Measurements from ENCODE around the gene RAPGEF5. TPM values are rescaled to one million over a fixed set of nuclear protein-coding genes. Genes with fewer than 3 reads are reported as not detected.

The RAPGEF5 gene
- total RNA-seq, 5 donors from 2014 or later (not counting 1 experiment from before 2014, with no cell fraction given), result 0.12 to 2.4 (median 0.61) TPM

- CTCF ChIA-PET, result no interaction called here
- POLR2A ChIA-PET, result no interaction called here
- no peak for ATAC-seq (replicated peaks in 1 of 4)
Measured at GRCh38 chr7:22205631-22206030, 151.3 kb downstream of the RAPGEF5 start.

GRCh38 chr7:22204312-22204711 lies 152.6 kb downstream of the RAPGEF5 start:
- ATAC-seq (replicated peaks in 1 of 4), result no peak
- Mint-ChIP-seq H3K4me3 (no peak overlapping the region), H3K27me3 (peaks cover 0 to 2% of the 10 kb centered on the region in 2 donors), H3K27ac (no peak overlapping the region), H3K4me1 (no peaks in the 10 kb centered on the region), H3K36me3 (no peaks in the 10 kb centered on the region), H3K9me3 (no peaks in the 10 kb centered on the region)
- Histone ChIP-seq H3K4me1 (ENCODE audit: control insufficient read depth in 1 of 2, extremely low read depth in 1 of 2, insufficient read depth in 2 of 2, low read length in 2 of 2) (no peaks in the 10 kb centered on the region), H3K4me3 (ENCODE audit: control insufficient read depth in 1 of 2, extremely low read depth in 1 of 2, low read length in 1 of 2) (no peak overlapping the region), H3K27me3 (replicated peaks in 1 of 2; ENCODE audit: control insufficient read depth in 2 of 2, extremely low read depth in 1 of 2, insufficient read depth in 2 of 2, low read length in 1 of 2) (no peaks in the 10 kb centered on the region), H3K36me3 (ENCODE audit: control insufficient read depth in 2 of 2, extremely low read depth in 1 of 2, insufficient read depth in 1 of 2, low read length in 1 of 2) (no peaks in the 10 kb centered on the region), H3K27ac (ENCODE audit: low read length) (no peak overlapping the region), H3K9me3 (no peaks in the 10 kb centered on the region)
- WGBS (ENCODE audit: insufficient coverage), result 83% methylated on average over 3 of the region's 4 CpGs
- CTCF ChIA-PET, result no interaction called here
- DNase-seq, result no peak
- POLR2A ChIA-PET, result no interaction called here

More at GRCh38 chr7:22205631-22206030, 151.3 kb downstream of the RAPGEF5 start:
- H3K4me1 ChIP-seq (ENCODE audit: control insufficient read depth in 1 of 2, extremely low read depth in 1 of 2, insufficient read depth in 2 of 2, low read length in 2 of 2), result no peaks in the 10 kb centered on the region
- no peaks in the 10 kb centered on the region for H3K9me3 Mint-ChIP-seq
- no peak for DNase-seq
- H3K27ac ChIP-seq (ENCODE audit: low read length), result no peak overlapping the region
- H3K27me3 Mint-ChIP-seq, result peaks cover 0 to 2% of the 10 kb centered on the region in 2 donors
- no peaks in the 10 kb centered on the region for H3K36me3 Mint-ChIP-seq
- no peaks in the 10 kb centered on the region for H3K4me1 Mint-ChIP-seq
- no peak overlapping the region for H3K27ac Mint-ChIP-seq
- H3K4me3 Mint-ChIP-seq, result no peak overlapping the region
- H3K9me3 ChIP-seq, result no peaks in the 10 kb centered on the region
- no peak overlapping the region for H3K4me3 ChIP-seq (ENCODE audit: control insufficient read depth in 1 of 2, extremely low read depth in 1 of 2, low read length in 1 of 2)
- no peaks in the 10 kb centered on the region for H3K27me3 ChIP-seq (replicated peaks in 1 of 2; ENCODE audit: control insufficient read depth in 2 of 2, extremely low read depth in 1 of 2, insufficient read depth in 2 of 2, low read length in 1 of 2)
- no peaks in the 10 kb centered on the region for H3K36me3 ChIP-seq (ENCODE audit: control insufficient read depth in 2 of 2, extremely low read depth in 1 of 2, insufficient read depth in 1 of 2, low read length in 1 of 2)

- H3K27ac Mint-ChIP-seq, result no peak overlapping the region
- no peaks in the 10 kb centered on the region for H3K36me3 ChIP-seq (ENCODE audit: control insufficient read depth in 2 of 2, extremely low read depth in 1 of 2, insufficient read depth in 1 of 2, low read length in 1 of 2)
- H3K27ac ChIP-seq (ENCODE audit: low read length), result no peak overlapping the region
- H3K4me3 ChIP-seq (ENCODE audit: control insufficient read depth in 1 of 2, extremely low read depth in 1 of 2, low read length in 1 of 2), result no peak overlapping the region
- no peaks in the 10 kb centered on the region for H3K4me1 ChIP-seq (ENCODE audit: control insufficient read depth in 1 of 2, extremely low read depth in 1 of 2, insufficient read depth in 2 of 2, low read length in 2 of 2)
- peaks cover 3 to 4% of the 10 kb centered on the region in 2 donors for H3K27me3 Mint-ChIP-seq
- CTCF ChIA-PET, result interaction anchor here in 1 of 2 donors (0.6 kb wide), 1 partner anchor 818 kb away, joined by 8 read pairs; no protein-coding TSS in a partner anchor
- 71% methylated on average over 1 of the region's 1 CpG for WGBS (ENCODE audit: insufficient coverage)
- no peaks in the 10 kb centered on the region for H3K9me3 Mint-ChIP-seq
- H3K36me3 Mint-ChIP-seq, result no peaks in the 10 kb centered on the region
- no peaks in the 10 kb centered on the region for H3K4me1 Mint-ChIP-seq
- DNase-seq, result no peak
- no peaks in the 10 kb centered on the region for H3K27me3 ChIP-seq (replicated peaks in 1 of 2; ENCODE audit: control insufficient read depth in 2 of 2, extremely low read depth in 1 of 2, insufficient read depth in 2 of 2, low read length in 1 of 2)
- POLR2A ChIA-PET, result no interaction called here
- ATAC-seq (replicated peaks in 1 of 4), result no peak
- H3K4me3 Mint-ChIP-seq, result no peak overlapping the region
- no peaks in the 10 kb centered on the region for H3K9me3 ChIP-seq
Measured at GRCh38 chr7:22202141-22202540, 154.8 kb downstream of the RAPGEF5 start.

- H3K4me1 Mint-ChIP-seq, result no peaks in the 10 kb centered on the region
- Histone ChIP-seq H3K27me3 (replicated peaks in 1 of 2; ENCODE audit: control insufficient read depth in 2 of 2, extremely low read depth in 1 of 2, insufficient read depth in 2 of 2, low read length in 1 of 2) (no peaks in the 10 kb centered on the region), H3K4me1 (ENCODE audit: control insufficient read depth in 1 of 2, extremely low read depth in 1 of 2, insufficient read depth in 2 of 2, low read length in 2 of 2) (no peaks in the 10 kb centered on the region), H3K27ac (ENCODE audit: low read length) (no peak overlapping the region), H3K36me3 (ENCODE audit: control insufficient read depth in 2 of 2, extremely low read depth in 1 of 2, insufficient read depth in 1 of 2, low read length in 1 of 2) (no peaks in the 10 kb centered on the region), H3K9me3 (no peaks in the 10 kb centered on the region), H3K4me3 (ENCODE audit: control insufficient read depth in 1 of 2, extremely low read depth in 1 of 2, low read length in 1 of 2) (no peak overlapping the region)
- no CpG with 5 or more reads among the region's 4 CpGs for WGBS (ENCODE audit: insufficient coverage)
- ATAC-seq (replicated peaks in 1 of 4) (no peak), DNase-seq (no peak)
- H3K9me3 Mint-ChIP-seq, result no peaks in the 10 kb centered on the region
- H3K36me3 Mint-ChIP-seq, result no peaks in the 10 kb centered on the region
- ChIA-PET CTCF (interaction anchor here in 1 of 2 donors (0.6 kb wide), 1 partner anchor 818 kb away, joined by 8 read pairs; no protein-coding TSS in a partner anchor), POLR2A (no interaction called here)
- H3K27me3 Mint-ChIP-seq, result peaks cover 3 to 4% of the 10 kb centered on the region in 2 donors
- no peak overlapping the region for H3K27ac Mint-ChIP-seq
- H3K4me3 Mint-ChIP-seq, result no peak overlapping the region
Measured at GRCh38 chr7:22201186-22201880, 155.6 kb downstream of the RAPGEF5 start.

GRCh38 chr7:22200777-22201176 lies 156.2 kb downstream of the RAPGEF5 start:
- H3K9me3 Mint-ChIP-seq, result no peaks in the 10 kb centered on the region

GRCh38 chr7:22200238-22200637 lies 156.7 kb downstream of the RAPGEF5 start:
- CTCF ChIA-PET, result no interaction called here
- H3K27ac ChIP-seq (ENCODE audit: low read length), result no peak overlapping the region
- no peaks in the 10 kb centered on the region for H3K36me3 Mint-ChIP-seq
- H3K4me3 Mint-ChIP-seq, result no peak overlapping the region
- POLR2A ChIA-PET, result no interaction called here
- no peak for DNase-seq
- no peaks in the 10 kb centered on the region for H3K4me1 Mint-ChIP-seq
- H3K4me1 ChIP-seq (ENCODE audit: control insufficient read depth in 1 of 2, extremely low read depth in 1 of 2, insufficient read depth in 2 of 2, low read length in 2 of 2), result no peaks in the 10 kb centered on the region
- no peaks in the 10 kb centered on the region for H3K9me3 Mint-ChIP-seq
- WGBS (ENCODE audit: insufficient coverage), result no CpG with 5 or more reads among the region's 4 CpGs
- H3K4me3 ChIP-seq (ENCODE audit: control insufficient read depth in 1 of 2, extremely low read depth in 1 of 2, low read length in 1 of 2), result no peak overlapping the region
- no peak for ATAC-seq (replicated peaks in 1 of 4)
- H3K27me3 ChIP-seq (replicated peaks in 1 of 2; ENCODE audit: control insufficient read depth in 2 of 2, extremely low read depth in 1 of 2, insufficient read depth in 2 of 2, low read length in 1 of 2), result no peaks in the 10 kb centered on the region
- peaks cover 3 to 4% of the 10 kb centered on the region in 2 donors for H3K27me3 Mint-ChIP-seq
- H3K36me3 ChIP-seq (ENCODE audit: control insufficient read depth in 2 of 2, extremely low read depth in 1 of 2, insufficient read depth in 1 of 2, low read length in 1 of 2), result no peaks in the 10 kb centered on the region
- H3K27ac Mint-ChIP-seq, result no peak overlapping the region
- no peaks in the 10 kb centered on the region for H3K9me3 ChIP-seq

More at GRCh38 chr7:22200777-22201176, 156.2 kb downstream of the RAPGEF5 start:
- H3K4me1 ChIP-seq (ENCODE audit: control insufficient read depth in 1 of 2, extremely low read depth in 1 of 2, insufficient read depth in 2 of 2, low read length in 2 of 2), result no peaks in the 10 kb centered on the region
- H3K4me1 Mint-ChIP-seq, result no peaks in the 10 kb centered on the region
- ChIA-PET CTCF (no interaction called here), POLR2A (no interaction called here)
- no peaks in the 10 kb centered on the region for H3K36me3 ChIP-seq (ENCODE audit: control insufficient read depth in 2 of 2, extremely low read depth in 1 of 2, insufficient read depth in 1 of 2, low read length in 1 of 2)
- peaks cover 3 to 4% of the 10 kb centered on the region in 2 donors for H3K27me3 Mint-ChIP-seq
- H3K27ac Mint-ChIP-seq, result no peak overlapping the region
- H3K4me3 Mint-ChIP-seq, result no peak overlapping the region
- H3K27me3 ChIP-seq (replicated peaks in 1 of 2; ENCODE audit: control insufficient read depth in 2 of 2, extremely low read depth in 1 of 2, insufficient read depth in 2 of 2, low read length in 1 of 2), result no peaks in the 10 kb centered on the region
- ATAC-seq (replicated peaks in 1 of 4) (no peak), DNase-seq (no peak)
- H3K4me3 ChIP-seq (ENCODE audit: control insufficient read depth in 1 of 2, extremely low read depth in 1 of 2, low read length in 1 of 2), result no peak overlapping the region
- no peaks in the 10 kb centered on the region for H3K36me3 Mint-ChIP-seq
- no peak overlapping the region for H3K27ac ChIP-seq (ENCODE audit: low read length)
- no peaks in the 10 kb centered on the region for H3K9me3 ChIP-seq
